ENCODE results near the gene MYO3B. TPM values are rescaled to one million over a fixed set of nuclear protein-coding genes. Genes with fewer than 3 reads are reported as not detected.

The MYO3B gene
- total and polyA plus RNA-seq, 2 donors from 2014 or later, result 3.5 to 6.4 TPM

DNA sequence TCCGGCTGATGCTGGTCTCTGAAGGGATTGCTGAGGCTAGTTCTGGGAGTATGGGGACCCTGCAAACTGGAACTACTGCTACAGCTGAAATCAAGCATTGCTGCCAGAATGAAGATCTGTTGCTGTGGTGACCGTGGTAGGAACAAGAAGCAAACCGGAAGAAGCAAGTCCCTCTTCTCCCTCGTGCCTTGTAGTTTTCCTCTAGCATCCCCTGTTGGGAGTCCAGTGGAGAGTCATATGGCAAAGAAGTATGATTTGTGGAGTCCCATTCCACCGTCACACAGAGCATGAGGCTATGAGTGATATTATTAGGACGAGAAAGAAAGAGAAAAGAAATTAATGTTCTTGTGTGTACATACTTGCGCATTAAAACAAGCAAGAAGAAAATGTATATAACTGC lies 398.3 kb downstream of the MYO3B start:
- no peaks in the 10 kb centered on the region for H3K27me3 ChIP-seq (ENCODE audit: control insufficient read depth, insufficient read depth, low read length)
- intact Hi-C loops (cut with DNase I), result no loop called here

DNA sequence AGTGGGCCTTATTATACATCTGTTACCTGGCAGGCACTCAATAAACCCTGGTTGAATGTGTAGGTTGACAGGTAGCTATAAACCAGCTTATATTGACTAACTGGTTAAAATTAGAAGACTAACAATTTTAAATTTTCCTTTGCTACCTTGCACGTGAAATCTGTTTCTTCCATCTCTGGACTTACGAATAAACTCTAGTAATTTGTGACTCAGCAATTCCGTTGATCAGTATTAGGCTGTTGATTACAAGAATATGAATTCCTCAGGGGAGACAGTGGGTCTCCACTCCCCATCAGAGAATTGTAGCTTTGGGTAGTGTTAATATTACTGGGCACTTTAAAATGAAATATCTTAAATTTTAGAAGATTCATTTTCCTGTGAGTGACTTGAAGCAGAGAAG lies 399.4 kb downstream of the MYO3B start:
- Histone ChIP-seq H3K9me3 (ENCODE audit: control insufficient read depth in 2 of 3, insufficient read depth in 1 of 3, low read length in 3 of 3) (no peaks in the 10 kb centered on the region), H3K4me1 (ENCODE audit: control insufficient read depth in 2 of 3, insufficient read depth in 2 of 3, low read depth in 1 of 3, low read length in 3 of 3) (no peaks in the 10 kb centered on the region), H3K4me3 (ENCODE audit: low read length in 3 of 3) (no peak overlapping the region), H3K36me3 (ENCODE audit: control insufficient read depth in 2 of 3, insufficient read depth in 3 of 3, low read length in 3 of 3) (no peaks in the 10 kb centered on the region), H3K27me3 (ENCODE audit: control insufficient read depth, insufficient read depth, low read length) (no peaks in the 10 kb centered on the region), H3K9ac (ENCODE audit: low read length in 3 of 3) (no peak overlapping the region), H3K27ac (ENCODE audit: low read depth in 2 of 2, low read length in 2 of 2) (no peak overlapping the region)
- TF ChIP-seq, protein P1, sequence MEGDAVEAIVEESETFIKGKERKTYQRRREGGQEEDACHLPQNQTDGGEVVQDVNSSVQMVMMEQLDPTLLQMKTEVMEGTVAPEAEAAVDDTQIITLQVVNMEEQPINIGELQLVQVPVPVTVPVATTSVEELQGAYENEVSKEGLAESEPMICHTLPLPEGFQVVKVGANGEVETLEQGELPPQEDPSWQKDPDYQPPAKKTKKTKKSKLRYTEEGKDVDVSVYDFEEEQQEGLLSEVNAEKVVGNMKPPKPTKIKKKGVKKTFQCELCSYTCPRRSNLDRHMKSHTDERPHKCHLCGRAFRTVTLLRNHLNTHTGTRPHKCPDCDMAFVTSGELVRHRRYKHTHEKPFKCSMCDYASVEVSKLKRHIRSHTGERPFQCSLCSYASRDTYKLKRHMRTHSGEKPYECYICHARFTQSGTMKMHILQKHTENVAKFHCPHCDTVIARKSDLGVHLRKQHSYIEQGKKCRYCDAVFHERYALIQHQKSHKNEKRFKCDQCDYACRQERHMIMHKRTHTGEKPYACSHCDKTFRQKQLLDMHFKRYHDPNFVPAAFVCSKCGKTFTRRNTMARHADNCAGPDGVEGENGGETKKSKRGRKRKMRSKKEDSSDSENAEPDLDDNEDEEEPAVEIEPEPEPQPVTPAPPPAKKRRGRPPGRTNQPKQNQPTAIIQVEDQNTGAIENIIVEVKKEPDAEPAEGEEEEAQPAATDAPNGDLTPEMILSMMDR (IDR thresholded peaks at IDR 0.05; ENCODE audit: borderline replicate concordance, extremely low read depth, insufficient read depth), result no peak
- FAIRE-seq (no peak), DNase-seq (no peak)
- intact Hi-C loops (cut with DNase I), result no loop called here

More for the DNA sequence above, 398.3 kb downstream of the MYO3B start:
- FAIRE-seq, result no peak
- H3K36me3 ChIP-seq (ENCODE audit: control insufficient read depth in 2 of 3, insufficient read depth in 3 of 3, low read length in 3 of 3), result no peaks in the 10 kb centered on the region
- TF ChIP-seq, protein P1 (IDR thresholded peaks at IDR 0.05; ENCODE audit: borderline replicate concordance, extremely low read depth, insufficient read depth), result no peak
- no peak overlapping the region for H3K9ac ChIP-seq (ENCODE audit: low read length in 3 of 3)
- H3K4me3 ChIP-seq (ENCODE audit: low read length in 3 of 3), result no peak overlapping the region
- no peaks in the 10 kb centered on the region for H3K4me1 ChIP-seq (ENCODE audit: control insufficient read depth in 2 of 3, insufficient read depth in 2 of 3, low read depth in 1 of 3, low read length in 3 of 3)
- no peak overlapping the region for H3K27ac ChIP-seq (ENCODE audit: low read depth in 2 of 2, low read length in 2 of 2)
- DNase-seq, result no peak
- no peaks in the 10 kb centered on the region for H3K9me3 ChIP-seq (ENCODE audit: control insufficient read depth in 2 of 3, insufficient read depth in 1 of 3, low read length in 3 of 3)

DNA sequence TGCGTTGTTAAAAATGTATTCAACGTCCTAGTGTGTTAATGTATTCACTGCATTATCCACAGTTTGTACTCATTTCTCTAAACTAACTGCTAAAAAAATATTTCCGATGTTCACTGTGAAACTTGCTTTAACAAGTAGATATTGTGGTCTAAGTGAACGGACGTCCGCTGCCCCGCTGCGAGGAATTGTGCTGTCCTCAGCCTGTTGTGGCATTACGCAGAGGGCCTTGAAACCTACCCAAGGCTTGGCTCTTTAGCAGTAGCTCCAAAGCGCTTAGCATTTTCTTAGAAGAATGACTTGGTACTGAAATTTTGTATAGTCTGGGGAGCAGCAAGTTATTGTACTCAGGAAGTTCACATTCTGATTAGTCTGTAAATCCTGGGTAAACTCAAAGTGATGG lies 400.7 kb downstream of the MYO3B start:
- intact Hi-C loops (cut with DNase I), result no loop called here
- FAIRE-seq, result no peak

More for the DNA sequence above, 400.7 kb downstream of the MYO3B start:
- Histone ChIP-seq H3K9ac (ENCODE audit: low read length in 3 of 3) (no peak overlapping the region), H3K27me3 (ENCODE audit: control insufficient read depth, insufficient read depth, low read length) (no peaks in the 10 kb centered on the region), H3K36me3 (ENCODE audit: control insufficient read depth in 2 of 3, insufficient read depth in 3 of 3, low read length in 3 of 3) (no peaks in the 10 kb centered on the region), H3K4me3 (ENCODE audit: low read length in 3 of 3) (no peak overlapping the region), H3K27ac (ENCODE audit: low read depth in 2 of 2, low read length in 2 of 2) (no peak overlapping the region), H3K4me1 (ENCODE audit: control insufficient read depth in 2 of 3, insufficient read depth in 2 of 3, low read depth in 1 of 3, low read length in 3 of 3) (no peaks in the 10 kb centered on the region), H3K9me3 (ENCODE audit: control insufficient read depth in 2 of 3, insufficient read depth in 1 of 3, low read length in 3 of 3) (no peaks in the 10 kb centered on the region)
- TF ChIP-seq, protein P1 (IDR thresholded peaks at IDR 0.05; ENCODE audit: borderline replicate concordance, extremely low read depth, insufficient read depth), result no peak
- no peak for DNase-seq
